Right ventricle myocardium superior (tissue), 1 donor: Measurements from ENCODE around the gene LSG1. TPM values are rescaled to one million over a fixed set of nuclear protein-coding genes. Genes with fewer than 3 reads are reported as not detected.
"Not testable (repeated sequence)": the region's sequence is repeated elsewhere in the genome, so short reads cannot be mapped to it uniquely, and the experiment has no call there.

Experiments used
- ATAC-seq: fragments of 200-7000 bp; cut with Tn5 transposase; one replicate; pipeline ENCODE4 v1.9.1; 2020; ENCODE audit warnings: mild to moderate bottlenecking; ENCODE audit not compliant: poor library complexity
- DNase-seq: peaks from one replicate; pipeline ENCODE4 v3.0.0-alpha.2; 2020
- intact Hi-C: fragments of 100-400 bp; cut with DNase I; formaldehyde crosslinking; loops from one replicate; pipeline ENCODE4 v1.11.2; 2022
- total RNA-seq: library from RNA; stranded (reverse); fragmentation: NEBNext Ultra II Directional; extraction: Animal tissue kit (Norgen Biotek cat#: 25700); gene quantifications from one replicate; pipeline ENCODE4 v1.2.1, GENCODE V29; 2021
- donor health status: DM: no; HTN: yes; CAD: no; lungs with severe emphysema.

The LSG1 gene
- total RNA-seq, 1 donor from 2014 or later, result 21.0 TPM

GRCh38 chr3:194605314-194605713 is 66.7 kb downstream of the LSG1 start:
- DNase-seq, ATAC-seq, intact Hi-C loops: not testable (repeated sequence)

GRCh38 chr3:194604837-194605236 is 67.2 kb downstream of the LSG1 start:
- intact Hi-C loops, result no loop called here
- ATAC-seq (no peak), DNase-seq (no peak)

GRCh38 chr3:194604126-194604525 is 67.9 kb downstream of the LSG1 start:
- DNase-seq, result no peak
- intact Hi-C loops, result no loop called here
- no peak for ATAC-seq

- ATAC-seq, result no peak
Measured at GRCh38 chr3:194602669-194603171, 69.3 kb downstream of the LSG1 start.

GRCh38 chr3:194598771-194599557 is 73.0 kb downstream of the LSG1 start:
- DNase-seq (peak; percentile 34), ATAC-seq (no peak)
- intact Hi-C loops, result no loop called here

More at GRCh38 chr3:194602669-194603171, 69.3 kb downstream of the LSG1 start:
- DNase-seq, result no peak
- intact Hi-C loops, result no loop called here

- intact Hi-C loops, result no loop called here
- DNase-seq (peak; percentile 3), ATAC-seq (no peak)
Measured at GRCh38 chr3:194596906-194597305, 75.1 kb downstream of the LSG1 start.

- ATAC-seq (no peak), DNase-seq (peak; percentile 21)
- intact Hi-C loops, result loop anchor here (5.0 kb wide), 1 partner anchor 121 kb away; no protein-coding TSS in a partner anchor
Measured at GRCh38 chr3:194592798-194593752, 78.9 kb downstream of the LSG1 start.

Other genes with a start within 250 kb of the LSG1 start
- gene ATP13A3, start 185.2 kb downstream of the LSG1 start, total RNA-seq, result 60.4 TPM
- gene TMEM44, start 38.8 kb downstream of the LSG1 start, total RNA-seq, result 3.6 TPM
- gene FAM43A, start 13.7 kb upstream of the LSG1 start, total RNA-seq, result 16.6 TPM